Adrenal gland (tissue), 5 donors: ENCODE measurements around the gene CACNA1B.

Source experiments
- POLR2A ChIP-seq, 2 donors: fragments of 450-650 bp; IDR thresholded peaks; one replicate each; pipeline ENCODE4 v1.6.1; 2017; ENCODE audit warnings: antibody characterized with exemption in 2 of 2, mild to moderate bottlenecking in 2 of 2, moderate library complexity in 1 of 2
- TF ChIP-seq, protein P1 (sequence below), 6 experiments: fragments of 450-650 bp in 4 of 6; fragments of 200-600 bp in 2 of 6; sonication (generic) in 1 of 6; IDR thresholded peaks; 1 replicate in 5 of 6; 2 replicates in 1 of 6; pipeline versions ENCODE4 v1.5.1 to v1.8.0; 2016 to 2021; ENCODE audit warnings: antibody characterized with exemption in 6 of 6, mild to moderate bottlenecking in 2 of 6, moderate library complexity in 1 of 6
- donor health status: DM: no; HTN: no; CAD: no.

DNA sequence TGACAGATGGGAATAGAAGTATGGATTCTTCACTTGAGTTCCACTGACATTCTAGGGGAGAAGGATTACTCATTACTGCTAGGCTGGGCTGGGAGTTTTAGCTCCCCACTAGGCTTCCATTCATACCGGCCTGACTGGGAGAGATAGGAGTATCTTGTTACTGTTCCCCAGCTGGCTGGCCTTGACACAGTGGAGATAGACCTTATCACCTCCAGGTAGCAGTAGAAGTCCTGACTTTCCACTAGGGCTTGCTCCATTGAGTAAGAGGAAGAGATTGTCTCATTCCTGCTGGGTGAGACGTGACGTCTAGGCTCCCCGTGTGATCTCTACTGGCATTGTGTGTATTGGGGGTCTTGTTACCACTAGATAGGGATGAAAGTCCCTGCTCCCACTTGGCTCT lies 156.4 kb downstream of the CACNA1B start:
- TF ChIP-seq, protein P1, sequence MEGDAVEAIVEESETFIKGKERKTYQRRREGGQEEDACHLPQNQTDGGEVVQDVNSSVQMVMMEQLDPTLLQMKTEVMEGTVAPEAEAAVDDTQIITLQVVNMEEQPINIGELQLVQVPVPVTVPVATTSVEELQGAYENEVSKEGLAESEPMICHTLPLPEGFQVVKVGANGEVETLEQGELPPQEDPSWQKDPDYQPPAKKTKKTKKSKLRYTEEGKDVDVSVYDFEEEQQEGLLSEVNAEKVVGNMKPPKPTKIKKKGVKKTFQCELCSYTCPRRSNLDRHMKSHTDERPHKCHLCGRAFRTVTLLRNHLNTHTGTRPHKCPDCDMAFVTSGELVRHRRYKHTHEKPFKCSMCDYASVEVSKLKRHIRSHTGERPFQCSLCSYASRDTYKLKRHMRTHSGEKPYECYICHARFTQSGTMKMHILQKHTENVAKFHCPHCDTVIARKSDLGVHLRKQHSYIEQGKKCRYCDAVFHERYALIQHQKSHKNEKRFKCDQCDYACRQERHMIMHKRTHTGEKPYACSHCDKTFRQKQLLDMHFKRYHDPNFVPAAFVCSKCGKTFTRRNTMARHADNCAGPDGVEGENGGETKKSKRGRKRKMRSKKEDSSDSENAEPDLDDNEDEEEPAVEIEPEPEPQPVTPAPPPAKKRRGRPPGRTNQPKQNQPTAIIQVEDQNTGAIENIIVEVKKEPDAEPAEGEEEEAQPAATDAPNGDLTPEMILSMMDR (IDR thresholded peaks at IDR 0.05): no peak
- no peak for TF ChIP-seq POLR2A (IDR thresholded peaks at IDR 0.05)
